GM12864 (cell line): Measurements from ENCODE around the gene CFAP46.

Experiments
- DNase-seq: peaks from one replicate; pipeline ENCODE4 v3.0.0-alpha.2; 2011; ENCODE audit warnings: low read depth
- H3K4me3 ChIP-seq: 2 replicates; pipeline ENCODE4 v1.5.1; 2011; ENCODE audit warnings: mild to moderate bottlenecking, low read depth, low read length, control low read depth
- CTCF ChIP-seq: IDR thresholded peaks from 2 replicates; pipeline ENCODE4 v1.5.1; 2011; ENCODE audit warnings: low read depth, mild to moderate bottlenecking, moderate library complexity, low read length, control low read depth, inconsistent platforms; ENCODE audit errors: missing control alignments

Gene CFAP46

GRCh38 chr10:132786884-132787494 is 155.4 kb downstream of the CFAP46 start:
- no peak for TF ChIP-seq CTCF

GRCh38 chr10:132786476-132786883 is 155.9 kb downstream of the CFAP46 start:
- no peak for TF ChIP-seq CTCF
- DNase-seq = no peak
- H3K4me3 ChIP-seq = no peak overlapping the region

More at GRCh38 chr10:132786884-132787494, 155.4 kb downstream of the CFAP46 start:
- no peak for DNase-seq
- H3K4me3 ChIP-seq = no peak overlapping the region

- no peak for DNase-seq
- no peak for TF ChIP-seq CTCF
- H3K4me3 ChIP-seq = no peak within 1 kb of the TSS
Measured at GRCh38 chr10:132785723-132786475, 156.5 kb downstream of the CFAP46 start, which contains the start of gene NKX6-2. Gene NKX6-2, minus strand, starts transcription at chr10:132786147. Its CDS starts 199 bp downstream, at chr10:132785948.

GRCh38 chr10:132784866-132785722 is 157.3 kb downstream of the CFAP46 start:
- DNase-seq = no peak
- no peak for TF ChIP-seq CTCF
- no peak overlapping the region for H3K4me3 ChIP-seq

GRCh38 chr10:132783940-132784865 is 158.2 kb downstream of the CFAP46 start:
- H3K4me3 ChIP-seq = no peak overlapping the region
- DNase-seq = no peak
- TF ChIP-seq CTCF = no peak
